GM21529 (cell line): ENCODE results near the gene SYT1.

Experiments
- ATAC-seq: cut with Tn5 transposase; IDR thresholded peaks from one replicate; pipeline ENCODE4 v1.9.1; 2021; ENCODE audit not compliant: unreplicated experiment

Gene SYT1

GRCh38 chr12:79274501-79275064 lies 410.0 kb downstream of the SYT1 start:
- ATAC-seq, result peak; percentile 57

DNA sequence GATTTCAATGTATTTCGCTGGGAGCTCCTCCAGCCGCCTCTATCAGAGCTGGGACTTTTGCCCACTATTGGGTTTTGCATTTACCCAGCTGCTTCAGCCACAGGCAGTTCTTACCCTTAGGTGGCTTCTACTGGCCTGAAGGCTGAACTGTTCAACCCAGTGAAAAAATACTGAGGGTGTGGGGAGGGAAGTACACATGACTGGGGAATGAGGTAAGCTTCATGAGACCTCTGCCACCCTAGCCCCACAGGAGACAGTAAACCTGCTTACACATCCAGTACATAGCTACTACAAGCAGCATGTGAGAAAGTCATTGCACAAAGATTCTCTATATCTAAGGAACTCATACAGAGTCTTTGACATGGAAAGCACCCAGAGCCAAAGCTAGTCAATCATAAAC lies 411.1 kb downstream of the SYT1 start:
- no peak for ATAC-seq

- no peak for ATAC-seq
Measured at GRCh38 chr12:79283364-79283763, 418.8 kb downstream of the SYT1 start.

DNA sequence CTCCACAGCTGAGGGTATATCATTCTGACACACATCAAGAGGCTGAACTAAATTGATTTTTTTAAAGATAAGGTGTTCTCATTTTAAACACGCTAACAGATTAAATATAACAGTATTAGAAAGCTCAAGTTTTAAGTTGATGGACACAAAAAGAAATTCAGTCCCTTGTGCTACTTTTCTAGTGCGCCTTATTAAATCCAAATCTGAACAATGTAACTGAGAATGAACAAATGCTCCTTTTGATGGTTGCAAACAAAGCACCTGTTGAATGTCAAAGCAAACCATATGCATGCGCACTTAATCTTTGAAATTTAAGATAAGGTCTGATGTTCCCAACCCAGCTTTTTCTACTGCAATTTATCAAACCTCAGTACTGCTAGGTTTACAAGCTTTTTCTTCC lies 424.3 kb downstream of the SYT1 start:
- no peak for ATAC-seq

GRCh38 chr12:79291711-79292110 lies 427.1 kb downstream of the SYT1 start:
- no peak for ATAC-seq

DNA sequence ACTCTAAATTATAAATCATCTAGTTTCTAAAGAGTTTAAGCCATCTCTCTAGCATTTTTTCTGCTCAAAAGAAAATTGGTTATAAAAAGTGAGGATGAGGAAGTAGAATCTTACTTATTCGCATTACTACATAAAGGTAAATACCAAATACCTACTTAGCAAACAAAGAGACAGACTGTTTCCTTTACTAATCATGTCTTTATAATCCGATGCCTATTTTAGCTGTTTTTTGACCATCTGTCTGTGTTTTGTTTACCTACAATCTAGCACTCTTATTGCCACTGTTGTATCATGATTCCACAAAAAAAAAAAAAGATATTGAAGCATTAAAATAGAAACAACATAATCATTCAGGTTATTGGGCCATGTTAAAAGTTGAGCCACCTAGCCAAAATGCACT lies 430.0 kb downstream of the SYT1 start:
- no peak for ATAC-seq

GRCh38 chr12:79295572-79295971 lies 431.0 kb downstream of the SYT1 start:
- ATAC-seq, result no peak

- no peak for ATAC-seq
Measured at GRCh38 chr12:79296133-79296532, 431.6 kb downstream of the SYT1 start.

- ATAC-seq, result no peak
Measured at GRCh38 chr12:79296871-79297270, 432.3 kb downstream of the SYT1 start.

DNA sequence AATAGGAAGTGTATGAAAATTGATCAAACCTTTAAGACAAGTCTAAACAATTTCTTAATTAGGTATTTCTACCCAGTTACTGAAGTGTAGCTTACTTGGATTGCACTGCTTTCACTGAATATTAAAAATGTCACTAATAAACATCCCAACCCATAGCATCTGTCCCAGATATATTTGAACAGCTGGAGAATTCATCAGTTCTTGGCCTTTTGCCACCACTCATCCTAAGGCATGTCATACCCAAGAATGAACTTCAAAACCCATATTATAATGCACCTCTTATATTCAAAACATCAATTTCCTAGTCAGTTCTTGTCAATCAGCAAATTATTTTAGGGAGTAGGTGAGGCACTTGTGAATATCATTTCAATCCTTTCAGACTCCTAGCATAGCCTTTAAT lies 433.9 kb downstream of the SYT1 start:
- ATAC-seq, result no peak

- ATAC-seq, result no peak
Measured at GRCh38 chr12:79299447-79300198, 435.0 kb downstream of the SYT1 start.

- ATAC-seq, result no peak
Measured at GRCh38 chr12:79300199-79300568, 435.6 kb downstream of the SYT1 start.

DNA sequence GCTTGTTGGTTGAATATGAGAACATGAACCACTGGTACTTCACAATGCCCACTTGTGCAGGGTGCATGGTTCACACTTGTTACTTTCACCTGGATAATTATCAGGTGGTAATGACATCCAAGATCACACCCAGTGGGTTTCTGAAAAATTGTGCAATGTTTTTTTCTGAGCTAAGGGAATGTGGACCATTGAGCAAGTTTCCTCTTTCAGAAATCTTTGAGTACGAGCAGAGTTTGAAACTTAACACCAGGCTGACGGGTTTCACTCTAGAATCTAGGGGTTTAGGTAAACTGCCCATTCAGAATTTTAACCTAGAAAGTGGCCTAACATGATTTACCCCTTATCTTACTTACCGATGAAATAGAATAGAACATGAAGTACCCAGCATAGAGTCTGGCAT lies 436.6 kb downstream of the SYT1 start:
- ATAC-seq, result no peak

DNA sequence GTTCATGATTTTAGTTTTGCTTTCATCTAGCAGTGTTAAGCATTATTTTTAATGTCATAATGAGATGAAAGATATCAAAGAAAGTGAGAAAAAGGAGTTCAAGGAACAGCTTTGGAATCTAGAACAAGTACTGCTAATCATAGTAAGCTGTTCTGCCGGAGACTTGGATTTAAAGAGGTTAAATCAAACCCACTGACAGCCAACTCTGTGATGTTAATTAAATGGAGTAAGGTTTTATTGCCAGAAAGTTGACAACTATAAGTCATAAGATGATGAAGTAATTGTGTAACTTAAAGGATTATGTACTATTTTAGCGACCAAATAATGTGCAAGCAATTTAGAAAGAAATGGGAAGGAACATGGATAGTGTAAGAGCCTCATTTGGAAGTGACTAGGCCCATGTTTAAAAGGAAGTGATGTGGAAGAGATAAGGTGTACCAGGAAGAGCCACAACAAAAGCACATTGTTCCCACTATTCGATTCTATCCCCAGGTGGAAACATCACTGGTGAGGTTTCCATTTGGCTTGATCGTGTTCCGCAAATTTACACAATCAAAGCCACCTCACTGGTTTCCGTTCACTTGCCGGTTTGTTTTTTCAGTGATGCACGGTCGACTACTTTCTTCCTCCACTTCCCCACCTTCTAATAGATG lies 437.7 kb downstream of the SYT1 start:
- ATAC-seq, result no peak

- ATAC-seq, result no peak
Measured at GRCh38 chr12:79307340-79307739, 442.8 kb downstream of the SYT1 start.

GRCh38 chr12:79309039-79309438 lies 444.5 kb downstream of the SYT1 start:
- no peak for ATAC-seq

DNA sequence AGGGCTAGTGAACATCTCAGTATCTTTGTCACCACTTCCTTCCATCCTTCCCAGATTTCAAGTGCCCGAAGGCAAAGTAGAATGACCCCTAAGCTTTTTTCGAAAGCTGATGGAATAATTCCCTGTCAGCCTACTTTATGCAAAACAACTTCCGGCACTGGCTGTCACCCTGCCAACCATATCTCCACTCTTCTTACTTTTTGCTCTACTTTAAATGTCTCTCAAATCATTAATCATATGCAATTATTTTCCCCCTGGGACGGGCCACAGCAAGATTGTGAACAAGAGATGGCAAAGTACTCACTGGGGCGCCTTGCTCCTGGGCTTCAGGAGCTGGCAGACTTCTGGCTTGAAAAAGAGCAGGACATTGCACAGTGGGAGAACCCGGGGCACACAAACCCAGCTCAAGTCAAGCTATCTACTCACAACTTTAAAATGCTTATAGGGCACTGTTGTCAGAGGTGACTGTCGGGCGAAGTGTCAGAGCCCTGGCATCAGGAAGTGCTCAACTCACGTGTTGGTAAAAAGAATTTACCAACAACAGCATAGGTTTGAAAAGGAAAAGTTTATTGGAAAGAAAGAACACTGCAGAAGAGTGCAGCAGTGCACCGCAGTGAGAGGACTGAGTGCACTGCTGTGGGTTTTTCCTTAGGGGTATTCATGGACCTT lies 452.7 kb downstream of the SYT1 start:
- ATAC-seq, result no peak

- no peak for ATAC-seq
Measured at GRCh38 chr12:79322905-79323304, 458.3 kb downstream of the SYT1 start.

DNA sequence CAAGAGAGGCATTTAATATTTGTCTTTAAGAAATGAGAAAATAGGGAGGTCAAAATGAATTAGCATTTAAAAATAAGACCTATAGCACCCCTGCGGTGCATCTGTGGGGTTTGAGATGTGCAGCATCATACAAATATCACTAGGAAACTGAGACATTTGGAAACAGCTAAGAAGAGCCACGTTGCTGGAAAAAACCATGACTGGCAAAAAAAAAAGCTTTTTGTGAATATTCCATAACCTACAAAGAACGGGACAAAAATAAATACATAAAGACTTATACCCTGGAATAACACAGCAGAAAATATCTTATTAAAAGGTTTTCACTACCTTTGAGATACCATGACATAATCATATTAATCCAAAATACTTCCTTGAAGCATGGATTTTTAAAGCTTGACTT lies 460.0 kb downstream of the SYT1 start:
- ATAC-seq, result no peak

DNA sequence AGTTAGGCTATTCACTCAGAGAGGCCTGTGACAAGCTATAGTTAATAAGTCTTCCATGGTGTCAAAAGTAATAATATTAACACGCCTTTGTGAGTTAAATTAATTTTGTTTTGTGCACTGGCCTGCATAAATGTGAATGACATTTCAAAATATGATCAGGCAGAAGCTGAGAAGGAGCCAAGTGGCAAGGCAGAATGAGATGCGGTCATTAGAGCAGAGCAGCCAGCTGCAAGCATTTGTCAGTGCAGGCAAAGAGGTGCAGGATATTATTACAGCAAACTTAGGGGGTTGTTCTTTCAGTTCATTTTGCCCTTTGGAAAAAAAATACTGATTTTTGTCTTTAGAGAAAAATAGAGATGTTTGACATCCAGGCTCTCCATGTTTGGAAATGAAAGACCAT lies 461.6 kb downstream of the SYT1 start:
- ATAC-seq, result no peak

- no peak for ATAC-seq
Measured at GRCh38 chr12:79326663-79327062, 462.1 kb downstream of the SYT1 start.

DNA sequence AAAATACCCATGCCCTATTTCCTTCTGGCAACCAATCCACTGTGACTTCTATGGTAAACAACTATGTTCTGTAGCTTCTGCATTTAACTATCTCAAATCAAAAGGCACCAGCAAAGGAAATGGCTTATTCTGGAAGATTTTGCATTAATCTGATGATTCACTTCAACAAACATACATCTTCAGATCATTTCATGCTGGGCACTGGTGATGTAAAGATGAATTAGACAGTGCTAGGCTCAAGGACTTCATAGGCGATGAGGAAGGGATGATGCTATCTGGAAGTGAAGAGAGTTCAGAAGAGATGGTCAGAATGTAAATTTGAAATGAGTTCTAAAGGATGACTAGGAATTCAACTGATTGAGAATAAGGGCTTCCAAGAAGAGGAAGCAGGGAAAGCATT lies 462.9 kb downstream of the SYT1 start:
- ATAC-seq, result no peak
